PC-3 (cell line): Measurements from ENCODE around the gene MITF. TPM values are rescaled to one million over a fixed set of nuclear protein-coding genes. Genes with fewer than 3 reads are reported as not detected.

Experiments used
- ATAC-seq: fragments of 200-7000 bp; cut with Tn5 transposase; 2 replicates; pipeline ENCODE4 v1.9.1; 2020; ENCODE audit warnings: mild to moderate bottlenecking, moderate library complexity
- BruUV-seq: library from RNA; stranded (reverse); fragments of 400-500 nt; replicated peaks from 2 replicates; lab custom pipeline; 2021; lab: Mats Ljungman, UMichigan
- CTCF ChIA-PET: fragments of 300-600 bp; sonication (Branson Sonifier 250); formaldehyde crosslinking; loops from one replicate; lab custom pipeline; 2022; ENCODE audit warnings: antibody characterized with exemption; lab: Charles Lee
- POLR2A ChIA-PET: fragments of 300-600 bp; sonication (Branson Sonifier 250); formaldehyde crosslinking; loops from one replicate; lab custom pipeline; 2022; ENCODE audit warnings: antibody characterized with exemption; ENCODE audit not compliant: unreplicated experiment; lab: Charles Lee
- DNase-seq: peaks from one replicate; pipeline ENCODE4 v3.0.0-alpha.2; 2015
- H2AFZ ChIP-seq: fragments of 300-600 bp; sonication (generic); 2 replicates; pipeline ENCODE4 v1.6.0; 2016; ENCODE audit warnings: antibody characterized with exemption, low read length
- H3F3A ChIP-seq: fragments of 300-600 bp; sonication (generic); one replicate; pipeline ENCODE4 v1.6.0; 2017; ENCODE audit warnings: antibody characterized with exemption, low read length, control low read depth, mild to moderate bottlenecking; ENCODE audit not compliant: unreplicated experiment
- H3K27ac ChIP-seq: fragments of 300-600 bp; sonication (generic); 2 replicates; pipeline ENCODE4 v1.5.1; 2016; ENCODE audit warnings: mild to moderate bottlenecking, low read length
- H3K27me3 ChIP-seq: fragments of 300-600 bp; sonication (generic); 2 replicates; pipeline ENCODE4 v1.6.1; 2016; ENCODE audit warnings: low read length, mixed read lengths
- H3K36me3 ChIP-seq: fragments of 300-600 bp; sonication (generic); 2 replicates; pipeline ENCODE4 v1.6.1; 2016; ENCODE audit warnings: low read depth, mixed run types, low read length, mixed read lengths
- H3K4me1 ChIP-seq: fragments of 300-600 bp; sonication (generic); 2 replicates; pipeline ENCODE4 v1.5.1; 2016; ENCODE audit warnings: low read length; ENCODE audit not compliant: insufficient read depth
- H3K4me2 ChIP-seq: fragments of 300-600 bp; sonication (generic); 2 replicates; pipeline ENCODE4 v1.6.0; 2016; ENCODE audit warnings: low read length
- H3K4me3 ChIP-seq: fragments of 300-600 bp; sonication (generic); 2 replicates; pipeline ENCODE4 v1.5.1; 2016; ENCODE audit warnings: mild to moderate bottlenecking, low read length, mixed read lengths
- H3K79me2 ChIP-seq: fragments of 300-600 bp; sonication (generic); 2 replicates; pipeline ENCODE4 v1.6.1; 2017; ENCODE audit warnings: low read length, mixed read lengths
- H3K9ac ChIP-seq: fragments of 300-600 bp; sonication (generic); 2 replicates; pipeline ENCODE4 v1.6.0; 2016; ENCODE audit warnings: mild to moderate bottlenecking, low read length
- H3K9me2 ChIP-seq: fragments of 300-600 bp; sonication (generic); replicated peaks from 2 replicates; pipeline ENCODE4 v1.6.1; 2016; ENCODE audit warnings: mixed run types, low read length, mixed read lengths
- H3K9me3 ChIP-seq: fragments of 300-600 bp; sonication (generic); 2 replicates; pipeline ENCODE4 v1.6.1; 2016; ENCODE audit warnings: low read length, mixed read lengths
- H4K20me1 ChIP-seq: fragments of 300-600 bp; sonication (generic); 2 replicates; pipeline ENCODE4 v1.6.1; 2016; ENCODE audit warnings: low read length, mixed read lengths
- EZH2 ChIP-seq: fragments of 300-600 bp; sonication (generic); IDR thresholded peaks from one replicate; pipeline ENCODE4 v1.6.1; 2017; ENCODE audit warnings: antibody characterized with exemption, mild to moderate bottlenecking, low read length; ENCODE audit not compliant: unreplicated experiment
- EZH2phosphoT487 ChIP-seq: fragments of 300-600 bp; sonication (generic); IDR thresholded peaks from 2 replicates; pipeline ENCODE4 v1.6.1; 2018; ENCODE audit warnings: mild to moderate bottlenecking, antibody characterized with exemption, low read length, borderline replicate concordance
- intact Hi-C: fragments of 100-400 bp; cut with micrococcal nuclease; formaldehyde crosslinking; loops from 2 replicates; pipeline ENCODE4 v1.9.0; 2023
- total RNA-seq: library from RNA; depleted of rRNA; stranded (reverse); fragments of >200 nt; gene quantifications from 2 replicates; pipeline ENCODE4 v1.2.3, GENCODE V29; 2014
- TF ChIP-seq, protein P1 (sequence below): fragments of 300-600 bp; sonication (generic); conservative IDR thresholded peaks from 2 replicates; pipeline ENCODE4 v1.5.1; 2017; ENCODE audit warnings: antibody characterized with exemption, low read depth, mild to moderate bottlenecking, low read length

The MITF gene
- total RNA-seq, 1 experiment from 2014 or later: 7.6 TPM

DNA sequence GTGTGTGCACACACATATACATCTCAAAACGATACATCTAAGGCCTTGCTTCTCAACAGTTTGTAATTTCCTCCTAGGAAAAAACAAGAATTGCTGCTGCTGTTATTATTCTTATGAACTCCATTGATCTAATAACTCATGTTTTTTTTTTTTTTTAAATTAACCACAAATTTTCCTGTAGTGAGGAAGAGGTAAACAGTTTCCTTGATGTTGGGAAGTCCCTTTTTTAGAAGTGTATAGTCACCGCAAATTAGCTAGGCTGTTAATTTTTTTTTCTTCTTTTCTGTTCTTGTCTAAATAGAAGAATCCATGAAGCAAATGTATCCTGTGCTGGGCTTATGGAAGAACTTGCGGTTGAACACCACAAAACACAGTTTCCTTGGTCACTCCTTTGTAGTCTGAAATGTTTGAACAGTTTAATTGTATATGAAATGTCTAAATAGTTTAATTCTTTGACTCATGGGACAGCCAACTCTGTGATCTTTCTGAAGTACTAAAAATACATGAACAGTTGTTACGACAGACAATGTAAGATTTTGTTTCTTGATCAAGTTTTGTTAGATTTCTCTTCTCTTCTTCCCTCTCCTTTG, 64.5 kb downstream of the MITF start:
- no peak overlapping the region for H3K4me3 ChIP-seq
- ChIA-PET POLR2A (no interaction called here), CTCF (no interaction called here)
- BruUV-seq: no TSS peak
- no peak overlapping the region for H2AFZ ChIP-seq
- DNase-seq (no peak), ATAC-seq (no peak)
- H3F3A ChIP-seq: no peaks in the 10 kb centered on the region
- no peaks in the 10 kb centered on the region for H3K9me3 ChIP-seq
- TF ChIP-seq EZH2 (no peak), EZH2phosphoT487 (no peak)
- TF ChIP-seq, protein P1, sequence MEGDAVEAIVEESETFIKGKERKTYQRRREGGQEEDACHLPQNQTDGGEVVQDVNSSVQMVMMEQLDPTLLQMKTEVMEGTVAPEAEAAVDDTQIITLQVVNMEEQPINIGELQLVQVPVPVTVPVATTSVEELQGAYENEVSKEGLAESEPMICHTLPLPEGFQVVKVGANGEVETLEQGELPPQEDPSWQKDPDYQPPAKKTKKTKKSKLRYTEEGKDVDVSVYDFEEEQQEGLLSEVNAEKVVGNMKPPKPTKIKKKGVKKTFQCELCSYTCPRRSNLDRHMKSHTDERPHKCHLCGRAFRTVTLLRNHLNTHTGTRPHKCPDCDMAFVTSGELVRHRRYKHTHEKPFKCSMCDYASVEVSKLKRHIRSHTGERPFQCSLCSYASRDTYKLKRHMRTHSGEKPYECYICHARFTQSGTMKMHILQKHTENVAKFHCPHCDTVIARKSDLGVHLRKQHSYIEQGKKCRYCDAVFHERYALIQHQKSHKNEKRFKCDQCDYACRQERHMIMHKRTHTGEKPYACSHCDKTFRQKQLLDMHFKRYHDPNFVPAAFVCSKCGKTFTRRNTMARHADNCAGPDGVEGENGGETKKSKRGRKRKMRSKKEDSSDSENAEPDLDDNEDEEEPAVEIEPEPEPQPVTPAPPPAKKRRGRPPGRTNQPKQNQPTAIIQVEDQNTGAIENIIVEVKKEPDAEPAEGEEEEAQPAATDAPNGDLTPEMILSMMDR: no peak
- peaks cover 15% of the 10 kb centered on the region for H3K4me1 ChIP-seq
- no peaks in the 10 kb centered on the region for H3K27me3 ChIP-seq
- H3K9me2 ChIP-seq: no peaks in the 10 kb centered on the region
- no peak overlapping the region for H3K27ac ChIP-seq
- H3K9ac ChIP-seq: no peak overlapping the region
- intact Hi-C loops: no loop called here
- H3K36me3 ChIP-seq: no peaks in the 10 kb centered on the region
- H4K20me1 ChIP-seq: no peaks in the 10 kb centered on the region
- H3K4me2 ChIP-seq: no peak overlapping the region
- no peaks in the 10 kb centered on the region for H3K79me2 ChIP-seq

DNA sequence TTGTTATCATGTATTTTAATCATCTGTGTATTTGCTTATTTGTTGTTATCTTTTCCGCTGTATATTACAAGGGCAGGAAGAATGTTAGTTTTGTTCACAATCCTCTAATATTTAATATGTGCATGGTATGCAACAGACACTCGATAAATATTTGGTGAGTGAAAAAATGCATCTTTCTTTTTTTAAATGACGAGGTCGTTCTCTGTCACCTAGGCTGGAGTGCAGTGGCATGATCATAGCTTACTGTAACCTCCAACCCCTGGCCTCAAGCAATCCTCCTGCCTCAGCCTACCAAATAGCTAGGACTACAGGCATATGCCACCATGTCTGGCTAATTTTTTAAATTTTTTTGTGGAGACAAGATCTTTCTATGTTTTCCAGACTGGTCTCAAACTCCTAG, 66.2 kb downstream of the MITF start:
- no TSS peak for BruUV-seq
- ATAC-seq (no peak), DNase-seq (no peak)
- Histone ChIP-seq H2AFZ (no peak overlapping the region), H4K20me1 (no peaks in the 10 kb centered on the region), H3K9ac (no peak overlapping the region), H3K27me3 (no peaks in the 10 kb centered on the region), H3K4me2 (no peak overlapping the region), H3F3A (no peaks in the 10 kb centered on the region), H3K9me3 (no peaks in the 10 kb centered on the region), H3K79me2 (no peaks in the 10 kb centered on the region), H3K4me3 (no peak overlapping the region), H3K4me1 (peaks cover 15% of the 10 kb centered on the region), H3K27ac (no peak overlapping the region), H3K36me3 (no peaks in the 10 kb centered on the region), H3K9me2 (no peaks in the 10 kb centered on the region)
- CTCF ChIA-PET: no interaction called here
- POLR2A ChIA-PET: no interaction called here
- intact Hi-C loops: no loop called here
- TF ChIP-seq EZH2 (no peak), EZH2phosphoT487 (no peak)
- TF ChIP-seq, protein P1: no peak

DNA sequence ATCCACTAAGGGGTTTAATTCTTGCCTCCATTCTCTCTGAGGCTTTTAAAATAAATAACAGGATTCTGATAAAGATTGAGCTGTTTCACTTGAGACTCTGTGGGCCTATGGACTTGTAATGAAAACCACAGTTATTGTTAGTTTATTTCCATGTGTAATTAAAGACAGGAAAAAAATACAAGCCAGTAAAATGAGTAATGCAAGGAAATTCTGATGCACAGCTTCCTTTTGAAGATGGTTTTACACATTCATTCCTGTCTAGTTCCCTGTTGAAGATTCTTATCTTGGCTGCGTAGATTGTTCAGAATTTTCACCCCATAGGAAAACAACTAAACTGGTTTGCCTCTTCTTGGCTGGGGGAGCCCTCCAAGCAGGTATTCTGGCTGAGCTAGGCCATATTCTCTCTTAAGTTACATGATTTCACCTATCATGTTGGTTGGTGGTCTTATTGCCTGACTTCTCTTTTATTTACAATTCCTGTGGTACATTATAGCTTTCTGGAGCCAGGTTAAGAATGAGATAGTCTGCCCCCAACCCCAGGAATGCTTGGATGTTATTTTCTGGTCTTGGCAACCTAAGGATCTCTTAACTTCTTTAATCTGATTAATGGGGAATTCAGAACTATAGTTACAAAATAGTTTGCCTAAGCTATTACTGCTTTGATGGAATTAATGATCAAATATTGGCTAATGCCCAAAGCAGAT, 67.6 kb downstream of the MITF start:
- Histone ChIP-seq H3K4me3 (no peak overlapping the region), H3K9me2 (no peaks in the 10 kb centered on the region), H3K36me3 (no peaks in the 10 kb centered on the region), H3K4me2 (peak overlapping the region; percentile 51), H3K4me1 (peaks cover 15% of the 10 kb centered on the region), H3F3A (no peaks in the 10 kb centered on the region), H3K79me2 (no peaks in the 10 kb centered on the region), H2AFZ (no peak overlapping the region), H3K27me3 (no peaks in the 10 kb centered on the region), H3K9ac (peak overlapping the region; percentile 36; the same call in 1 of the 2 replicates), H3K27ac (peak overlapping the region; percentile 78), H4K20me1 (no peaks in the 10 kb centered on the region), H3K9me3 (no peaks in the 10 kb centered on the region)
- ChIA-PET POLR2A (interaction anchor here (0.7 kb wide), 1 partner anchor 591 kb away, joined by 3 read pairs; no protein-coding TSS in a partner anchor), CTCF (no interaction called here)
- TF ChIP-seq EZH2: no peak
- TF ChIP-seq, protein P1: no peak
- TF ChIP-seq EZH2phosphoT487: no peak
- DNase-seq (peak; percentile 71), ATAC-seq (peak; percentile 81)
- BruUV-seq: no TSS peak
- intact Hi-C loops: loop anchor here (2.0 kb wide), 1 partner anchor 48 kb away; no protein-coding TSS in a partner anchor
